Transverse colon (tissue), 4 donors: ENCODE data around the gene LAMTOR1. TPM values are rescaled to one million over a fixed set of nuclear protein-coding genes. Genes with fewer than 3 reads are reported as not detected.
A peak's percentile ranks its signal among the peaks of the same experiment; 100 is the strongest.

Experiments used
- DNase-seq: peaks from one replicate; pipeline ENCODE4 v3.0.0-alpha.2; 2019
- H3K27ac ChIP-seq, 4 donors: fragments of 200-600 bp; sonication (generic); 2 replicates each; pipeline ENCODE4 v1.5.1; 2016 to 2018; ENCODE audit warnings: inconsistent platforms in 4 of 4
- H3K27me3 ChIP-seq: fragments of 200-600 bp; sonication (generic); 2 replicates; pipeline ENCODE4 v1.5.1; 2017; ENCODE audit warnings: inconsistent platforms
- H3K36me3 ChIP-seq, 4 donors: fragments of 200-600 bp; sonication (generic); 2 replicates each; pipeline ENCODE4 v1.5.1; 2017 to 2019; ENCODE audit warnings: inconsistent platforms in 4 of 4
- H3K4me1 ChIP-seq, 4 donors: fragments of 200-600 bp; sonication (generic); 2 replicates each; pipeline ENCODE4 v1.5.1; 2017 to 2020; ENCODE audit warnings: inconsistent platforms in 4 of 4
- H3K4me3 ChIP-seq, 4 donors: fragments of 200-600 bp; sonication (generic); 1 replicate in 1 of 4; 2 replicates in 3 of 4; pipeline versions ENCODE4 v1.5.1 to v1.6.1; 2017 to 2019; ENCODE audit warnings: inconsistent platforms in 4 of 4
- H3K9me3 ChIP-seq, 2 donors: fragments of 200-600 bp; sonication (generic); 2 replicates each; pipeline ENCODE4 v1.5.1; 2017 to 2019; ENCODE audit warnings: inconsistent platforms in 2 of 2
- EP300 ChIP-seq: sonication (generic); formaldehyde crosslinking; IDR thresholded peaks from one replicate; pipeline ENCODE4 v1.6.1; 2017; ENCODE audit warnings: antibody characterized with exemption, low read depth
- POLR2A ChIP-seq: fragments of 450-650 bp; IDR thresholded peaks from one replicate; pipeline ENCODE4 v1.6.1; 2016; ENCODE audit warnings: antibody characterized with exemption, mild to moderate bottlenecking, moderate library complexity
- POLR2AphosphoS5 ChIP-seq, 3 donors: sonication (generic); formaldehyde crosslinking; IDR thresholded peaks; one replicate each; pipeline ENCODE4 v1.6.1; 2016; ENCODE audit warnings: antibody characterized with exemption in 3 of 3
- WGBS, 2 donors: methylation state at CpG; one replicate each; pipeline ENCODE4 v1.1.5; 2018; ENCODE audit warnings: low coverage in 1 of 2; 5-methylcytosine and 5-hydroxymethylcytosine counted together
- in situ Hi-C, 4 donors: fragments of 200-750 bp; cut with MboI; loops; one replicate each; pipeline versions ENCODE4 v1.15.0 to v1.15.1; 2017; ENCODE audit warnings: low sequenced_read_pairs in 3 of 4, low pct_ligation_motif_present in 1 of 4, low pct_unique_long_range_greater_than_20kb in 1 of 4
- intact Hi-C: fragments of 100-400 bp; cut with DNase I; formaldehyde crosslinking; loops from one replicate; pipeline ENCODE4 v1.15.1; 2023; ENCODE audit warnings: low total_unique reads
- total RNA-seq, 4 donors: library from RNA; depleted of rRNA; stranded (reverse); fragments of >200 nt; gene quantifications; one replicate each; pipeline ENCODE4 v1.1.0, GENCODE V29; 2016
- TF ChIP-seq, protein P1 (sequence below), 5 experiments: fragments of 200-600 bp in 3 of 5; fragments of 450-650 bp in 2 of 5; sonication (generic) in 3 of 5; IDR thresholded peaks; 1 replicate in 2 of 5; 2 replicates in 3 of 5; pipeline ENCODE4 v1.5.1; 2016 to 2017; ENCODE audit warnings: antibody characterized with exemption in 5 of 5, inconsistent platforms in 3 of 5, mild to moderate bottlenecking in 2 of 5, moderate library complexity in 1 of 5

LAMTOR1 gene
- total RNA-seq, 4 donors from 2014 or later: 59.1 to 156 (median 102) TPM

DNA sequence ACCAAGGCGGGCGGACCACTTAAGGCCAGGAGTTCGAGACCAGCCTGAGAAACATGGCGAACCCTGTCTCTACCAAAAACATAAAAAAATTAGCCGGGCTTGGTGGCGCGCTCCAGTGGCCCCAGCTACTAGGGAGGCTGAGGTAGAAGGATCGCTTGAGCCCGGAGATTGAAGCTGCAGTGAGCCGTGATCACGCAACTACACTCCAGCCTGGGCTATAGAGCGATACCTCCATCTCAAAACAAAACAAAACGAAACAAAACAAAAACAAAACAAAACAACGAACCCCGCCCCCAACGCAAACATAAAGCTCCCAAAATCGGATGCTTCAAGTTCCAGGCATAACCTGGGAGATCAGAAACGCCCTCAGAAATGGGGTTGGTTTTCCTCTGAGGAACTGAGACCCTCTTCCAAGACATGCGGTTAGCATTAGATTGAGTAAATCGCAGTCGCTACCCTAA lies 21.9 kb downstream of the LAMTOR1 start:
- Histone ChIP-seq H3K9me3 (no peaks in the 10 kb centered on the region), H3K36me3 (no peaks in the 10 kb centered on the region), H3K27me3 (no peaks in the 10 kb centered on the region), H3K4me1 (peaks cover 10 to 54% (median 22%) of the 10 kb centered on the region in 4 donors), H3K27ac (peak overlapping the region; percentile 88 to 98 (median 94)), H3K4me3 (peak overlapping the region; percentile 8 to 100 (median 74))
- TF ChIP-seq EP300 (no peak), POLR2A (no peak), POLR2AphosphoS5 (IDR thresholded peaks at IDR 0.05) (no peak)
- TF ChIP-seq, protein P1, sequence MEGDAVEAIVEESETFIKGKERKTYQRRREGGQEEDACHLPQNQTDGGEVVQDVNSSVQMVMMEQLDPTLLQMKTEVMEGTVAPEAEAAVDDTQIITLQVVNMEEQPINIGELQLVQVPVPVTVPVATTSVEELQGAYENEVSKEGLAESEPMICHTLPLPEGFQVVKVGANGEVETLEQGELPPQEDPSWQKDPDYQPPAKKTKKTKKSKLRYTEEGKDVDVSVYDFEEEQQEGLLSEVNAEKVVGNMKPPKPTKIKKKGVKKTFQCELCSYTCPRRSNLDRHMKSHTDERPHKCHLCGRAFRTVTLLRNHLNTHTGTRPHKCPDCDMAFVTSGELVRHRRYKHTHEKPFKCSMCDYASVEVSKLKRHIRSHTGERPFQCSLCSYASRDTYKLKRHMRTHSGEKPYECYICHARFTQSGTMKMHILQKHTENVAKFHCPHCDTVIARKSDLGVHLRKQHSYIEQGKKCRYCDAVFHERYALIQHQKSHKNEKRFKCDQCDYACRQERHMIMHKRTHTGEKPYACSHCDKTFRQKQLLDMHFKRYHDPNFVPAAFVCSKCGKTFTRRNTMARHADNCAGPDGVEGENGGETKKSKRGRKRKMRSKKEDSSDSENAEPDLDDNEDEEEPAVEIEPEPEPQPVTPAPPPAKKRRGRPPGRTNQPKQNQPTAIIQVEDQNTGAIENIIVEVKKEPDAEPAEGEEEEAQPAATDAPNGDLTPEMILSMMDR (IDR thresholded peaks at IDR 0.05): no peak
- WGBS, 2 donors: 82 to 84% methylated on average over 13 to 21 of the region's 21 CpGs
- in situ Hi-C loops (no loop called here), intact Hi-C loops (loop anchor here (2.0 kb wide), 1 partner anchor 40 kb away; no protein-coding TSS in a partner anchor)
- no peak for DNase-seq

DNA sequence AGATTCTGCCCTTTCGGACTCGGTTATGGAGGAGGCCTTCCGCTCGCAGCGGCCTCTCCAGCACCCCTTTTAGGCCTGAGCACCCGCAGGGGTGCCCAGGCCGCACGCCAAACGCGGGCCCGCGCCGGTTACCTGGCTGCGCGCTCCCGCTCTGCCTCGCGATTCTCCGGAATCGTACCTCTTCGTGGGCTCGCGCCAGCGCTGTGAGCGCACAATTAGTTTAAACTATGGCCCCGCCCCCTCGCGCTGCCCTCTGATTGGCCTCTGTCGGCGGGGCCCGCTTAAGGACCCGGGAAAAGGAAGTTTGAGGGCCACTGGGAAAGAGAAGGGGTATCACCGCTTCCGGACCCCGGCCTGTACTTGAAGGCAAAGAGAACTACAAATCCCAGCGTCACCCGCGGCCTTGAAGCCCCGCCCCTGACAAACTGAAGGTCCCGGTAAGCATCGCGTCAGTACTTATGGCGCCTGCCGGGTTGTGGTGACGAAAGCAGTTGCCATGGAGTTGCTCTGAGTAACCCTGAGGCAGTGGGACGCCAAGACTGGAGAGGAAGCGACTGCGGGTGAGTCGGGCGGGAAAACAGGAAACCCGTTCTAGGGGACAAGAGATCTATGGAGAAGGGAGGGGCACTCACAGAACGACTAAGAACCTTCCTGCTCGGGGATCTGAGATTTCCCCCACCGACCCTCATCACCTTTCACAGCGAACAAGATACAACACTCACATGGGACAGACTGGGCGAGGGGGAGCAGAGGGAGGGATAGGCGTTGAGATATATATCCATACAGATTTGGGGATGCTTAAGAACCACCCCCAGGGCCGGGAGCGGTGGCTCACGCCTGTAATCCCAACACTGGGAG lies 22.5 kb downstream of the LAMTOR1 start, which contains the start of the genes LRRC51 and NUMA1:
LRRC51 (plus strand) TSS at position 525 of the 858 bp plus-strand sequence. CDS start 8,234 bp downstream, outside the sequence.
NUMA1 (minus strand) TSS at position 217 of the 858 bp plus-strand sequence. CDS start 44,599 bp downstream, outside the sequence.
- in situ Hi-C loops (no loop called here), intact Hi-C loops (loop anchor here (2.0 kb wide), 1 partner anchor 40 kb away; no protein-coding TSS in a partner anchor)
- TF ChIP-seq, protein P1 (IDR thresholded peaks at IDR 0.05): no peak
- peak; percentile 72 for TF ChIP-seq POLR2A
- TF ChIP-seq POLR2AphosphoS5 (IDR thresholded peaks at IDR 0.05): peak; percentile 30 to 83 (median 65)
- no peak for TF ChIP-seq EP300
- WGBS, 2 donors: 2% methylated on average over 42 of the region's 60 CpGs; no CpG with 5 or more reads in 1 of the 2 donors
- DNase-seq: peak; percentile 100
- Histone ChIP-seq H3K36me3 (no peaks in the 10 kb centered on the region), H3K4me3 (peak within 1 kb of the TSS; percentile 38 to 100 (median 74)), H3K9me3 (no peaks in the 10 kb centered on the region), H3K27me3 (no peaks in the 10 kb centered on the region), H3K27ac (peak within 1 kb of the TSS; percentile 88 to 98 (median 94)), H3K4me1 (peaks cover 10 to 52% (median 22%) of the 10 kb centered on the region in 4 donors)

DNA sequence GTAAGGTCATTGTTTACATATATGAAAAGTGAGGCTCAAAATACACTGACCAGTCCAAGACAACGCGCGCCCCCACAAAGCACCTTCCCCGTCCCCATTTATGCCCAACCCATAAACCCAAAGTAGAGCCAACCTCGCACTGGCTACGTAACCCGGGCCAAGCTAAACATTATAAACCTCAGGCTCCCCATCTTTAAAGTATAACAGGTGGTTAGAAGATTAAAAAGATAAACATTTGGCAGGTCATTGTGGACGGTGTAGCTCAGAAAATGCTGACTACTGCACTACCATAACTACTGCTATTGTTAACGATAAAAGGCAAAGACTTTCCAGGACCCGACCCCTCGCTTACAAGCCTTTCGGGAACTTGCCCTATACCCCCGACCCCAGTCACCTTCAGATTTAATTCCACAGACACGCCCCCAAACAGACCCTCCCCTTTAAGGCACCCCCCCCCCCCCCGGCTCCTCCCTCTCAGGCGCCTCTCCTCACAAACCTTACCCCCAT lies 23.2 kb downstream of the LAMTOR1 start:
- intact Hi-C loops (loop anchor here (2.0 kb wide), 1 partner anchor 39 kb away; no protein-coding TSS in a partner anchor), in situ Hi-C loops (loop anchor here in 1 of 4 donors (5.0 kb wide), 1 partner anchor 43 kb away; no protein-coding TSS in a partner anchor)
- peak; percentile 37 for DNase-seq
- H3K27ac ChIP-seq: peak overlapping the region; percentile 88 to 98 (median 94)
- 2 to 4% methylated on average over 9 to 16 of the region's 16 CpGs for WGBS, 2 donors
- peaks cover 10 to 55% (median 19%) of the 10 kb centered on the region in 4 donors for H3K4me1 ChIP-seq
- no peaks in the 10 kb centered on the region for H3K36me3 ChIP-seq
- no peaks in the 10 kb centered on the region for H3K27me3 ChIP-seq
- peak overlapping the region; percentile 38 to 100 (median 74) for H3K4me3 ChIP-seq
- H3K9me3 ChIP-seq: no peaks in the 10 kb centered on the region
- TF ChIP-seq POLR2A (no peak), POLR2AphosphoS5 (IDR thresholded peaks at IDR 0.05) (no peak), EP300 (no peak)
- TF ChIP-seq, protein P1 (IDR thresholded peaks at IDR 0.05): no peak

DNA sequence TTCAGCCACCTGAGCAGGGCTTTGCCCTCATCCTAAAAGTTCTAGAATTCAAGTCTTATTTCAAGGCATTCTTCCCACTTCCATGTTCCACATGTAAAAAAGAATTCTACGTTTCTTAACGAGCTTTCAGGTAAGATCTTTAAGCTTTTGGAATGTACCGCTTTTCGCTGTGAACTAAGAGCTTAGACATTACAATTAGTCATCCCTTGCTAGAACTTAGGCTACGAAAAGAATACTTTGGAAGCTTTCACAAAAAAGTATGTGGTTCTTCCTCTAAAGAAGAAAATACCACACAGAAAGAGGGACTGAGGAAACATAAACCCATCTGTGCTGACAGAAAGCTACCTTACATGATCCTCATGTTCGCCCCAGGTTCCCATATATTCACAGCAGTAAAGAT lies 24.6 kb downstream of the LAMTOR1 start:
- intact Hi-C loops: no loop called here
- in situ Hi-C loops: loop anchor here in 1 of 4 donors (5.0 kb wide), 1 partner anchor 41 kb away; no protein-coding TSS in a partner anchor
- WGBS, 2 donors: 76 to 78% methylated on average over 6 of the region's 6 CpGs
- Histone ChIP-seq H3K27me3 (no peaks in the 10 kb centered on the region), H3K27ac (peak overlapping the region; percentile 88 to 98 (median 94)), H3K4me1 (peaks cover 10 to 45% (median 19%) of the 10 kb centered on the region in 4 donors), H3K36me3 (no peaks in the 10 kb centered on the region), H3K4me3 (peak overlapping the region in 1 of 4 donors; percentile 61), H3K9me3 (no peaks in the 10 kb centered on the region)
- TF ChIP-seq, protein P1 (IDR thresholded peaks at IDR 0.05): no peak
- no peak for TF ChIP-seq EP300
- no peak for TF ChIP-seq POLR2A
- no peak for TF ChIP-seq POLR2AphosphoS5 (IDR thresholded peaks at IDR 0.05)
- no peak for DNase-seq
